OCI-LY7 (cell line): ENCODE measurements around the gene CDK2AP2. TPM values are rescaled to one million over a fixed set of nuclear protein-coding genes. Genes with fewer than 3 reads are reported as not detected.

Experiments used
- BruUV-seq: library from RNA; stranded (reverse); fragments of 400-500 nt; replicated peaks from 2 replicates; lab custom pipeline; 2021; lab: Mats Ljungman, UMichigan
- CTCF ChIA-PET: fragments of 300-600 bp; sonication (Branson Sonifier 250); formaldehyde crosslinking; loops from one replicate; lab custom pipeline; 2022; ENCODE audit warnings: antibody characterized with exemption; ENCODE audit not compliant: unreplicated experiment; lab: Charles Lee
- POLR2A ChIA-PET: fragments of 300-600 bp; sonication (Branson Sonifier 250); formaldehyde crosslinking; loops from one replicate; lab custom pipeline; 2022; ENCODE audit warnings: antibody characterized with exemption; lab: Charles Lee
- DNase-seq: peaks from one replicate; pipeline ENCODE4 v3.0.0-alpha.2; 2015; ENCODE audit warnings: low spot score
- H2AFZ ChIP-seq: fragments of 200-600 bp; sonication (generic), shearing (Covaris generic); 2 replicates; pipeline ENCODE4 v1.6.1; 2014; ENCODE audit warnings: mild to moderate bottlenecking, antibody characterized with exemption, low read length, moderate library complexity
- H3K27ac ChIP-seq: fragments of 200-600 bp; sonication (generic); 2 replicates; pipeline ENCODE4 v1.5.1; 2014; ENCODE audit warnings: mixed run types, low read depth, mild to moderate bottlenecking, moderate library complexity, low read length, inconsistent platforms; ENCODE audit not compliant: poor library complexity, severe bottlenecking
- H3K36me3 ChIP-seq: fragments of 200-600 bp; sonication (generic); 2 replicates; pipeline ENCODE4 v1.6.1; 2014; ENCODE audit warnings: mild to moderate bottlenecking, antibody characterized with exemption, low read length, moderate library complexity, mixed read lengths; ENCODE audit not compliant: insufficient read depth
- H3K4me1 ChIP-seq: fragments of 200-600 bp; sonication (generic); 2 replicates; pipeline ENCODE4 v1.5.1; 2014; ENCODE audit warnings: mild to moderate bottlenecking, low read length; ENCODE audit not compliant: insufficient read depth, poor library complexity, severe bottlenecking
- H3K4me2 ChIP-seq: fragments of 200-600 bp; sonication (generic); 2 replicates; pipeline ENCODE4 v1.6.1; 2014; ENCODE audit warnings: mild to moderate bottlenecking, low read length
- H3K4me3 ChIP-seq: fragments of 200-600 bp; sonication (generic); 2 replicates; pipeline ENCODE4 v1.5.1; 2014; ENCODE audit warnings: mild to moderate bottlenecking, low read depth, low read length; ENCODE audit not compliant: poor library complexity, severe bottlenecking
- H3K79me2 ChIP-seq: fragments of 200-600 bp; sonication (generic); 2 replicates; pipeline ENCODE4 v1.6.1; 2016; ENCODE audit warnings: low read depth, mild to moderate bottlenecking, low read length, moderate library complexity, mixed read lengths; ENCODE audit not compliant: insufficient read depth
- H3K9me2 ChIP-seq: fragments of 200-600 bp; sonication (generic); 2 replicates; pipeline ENCODE4 v1.6.1; 2016; ENCODE audit warnings: mild to moderate bottlenecking, low read length, mixed read lengths; ENCODE audit not compliant: insufficient read depth
- H3K9me3 ChIP-seq: fragments of 200-600 bp; sonication (generic); 2 replicates; pipeline ENCODE4 v1.6.1; 2014; ENCODE audit warnings: mild to moderate bottlenecking, mixed run types, low read length, mixed read lengths
- H4K20me1 ChIP-seq: fragments of 200-600 bp; sonication (generic); 2 replicates; pipeline ENCODE4 v1.6.1; 2014; ENCODE audit warnings: mild to moderate bottlenecking, antibody characterized with exemption, low read length, moderate library complexity, mixed read lengths; ENCODE audit not compliant: insufficient read depth
- EZH2phosphoT487 ChIP-seq: fragments of 200-600 bp; sonication (generic); IDR thresholded peaks from 2 replicates; pipeline ENCODE4 v1.6.1; 2018; ENCODE audit warnings: low read depth, borderline replicate concordance, mild to moderate bottlenecking, mixed run types, antibody characterized with exemption, low read length, moderate library complexity, mixed read lengths
- intact Hi-C: fragments of 100-400 bp; cut with micrococcal nuclease; formaldehyde crosslinking; loops from one replicate; pipeline ENCODE4 v1.10.0; 2022; ENCODE audit not compliant: unreplicated experiment
- total RNA-seq, 2 experiments: library from RNA; depleted of rRNA in 1 of 2; stranded (reverse); fragments of >200 nt in 1 of 2; shearing (Covaris generic) in 1 of 2; gene quantifications; 2 replicates each; pipeline ENCODE4 v1.2.3, GENCODE V29; 2014 to 2022
- TF ChIP-seq, protein P1 (sequence below): fragments of 200-600 bp; sonication (generic); conservative IDR thresholded peaks from 2 replicates; pipeline ENCODE4 v1.5.1; 2014; ENCODE audit warnings: mild to moderate bottlenecking, antibody characterized with exemption, low read length, moderate library complexity, mixed read lengths

Gene CDK2AP2
- total RNA-seq, 2 experiments from 2014 or later: 71.5 to 90.2 TPM

DNA sequence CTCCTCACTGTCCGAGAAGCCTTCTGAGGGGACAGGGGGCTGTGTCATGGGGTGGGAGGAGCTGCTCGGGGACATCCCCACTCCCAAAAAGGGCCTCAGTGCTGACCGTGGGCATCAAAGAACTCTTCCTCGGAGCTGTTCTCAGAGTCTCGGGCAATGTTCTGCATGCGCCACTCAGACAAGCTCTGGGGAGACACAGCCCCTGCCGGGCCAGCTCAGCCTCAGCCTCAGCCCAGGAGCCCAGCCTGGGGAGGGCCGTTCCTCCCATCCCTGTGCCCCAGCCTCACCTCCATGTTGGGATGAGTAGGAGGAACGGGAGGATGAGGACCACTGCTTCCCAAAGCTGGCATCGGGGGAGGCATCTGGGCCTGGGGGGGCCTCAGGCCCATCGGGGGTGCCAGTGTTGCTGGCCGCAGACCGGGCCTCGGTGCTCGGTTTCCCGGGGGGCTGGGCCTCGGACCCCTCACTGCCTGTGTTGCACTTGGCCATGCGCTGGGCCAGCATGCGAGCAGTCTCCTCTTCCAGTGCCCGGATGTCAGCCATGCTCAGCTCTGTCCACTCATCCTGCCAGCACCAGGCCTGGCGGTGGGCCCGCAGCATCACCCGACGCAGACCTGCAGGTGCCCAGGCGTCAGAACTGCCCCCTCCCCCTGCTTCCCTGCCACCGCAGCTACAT lies 8.0 kb downstream of the CDK2AP2 start:
- BruUV-seq: no TSS peak
- CTCF ChIA-PET: interaction anchor here (0.6 kb wide), 1 partner anchor 98 kb away, joined by 3 read pairs; no protein-coding TSS in a partner anchor
- Histone ChIP-seq H3K9me3 (no peaks in the 10 kb centered on the region), H3K79me2 (peaks cover 4% of the 10 kb centered on the region; the same call in 1 of the 2 replicates), H4K20me1 (no peaks in the 10 kb centered on the region), H3K27ac (no peak overlapping the region), H3K4me2 (no peak overlapping the region), H3K4me1 (peaks cover 9% of the 10 kb centered on the region), H3K4me3 (no peak overlapping the region), H3K9me2 (no peaks in the 10 kb centered on the region), H2AFZ (no peak overlapping the region), H3K36me3 (peaks cover 9% of the 10 kb centered on the region; the same call in 1 of the 2 replicates)
- no peak for DNase-seq
- intact Hi-C loops: no loop called here
- TF ChIP-seq, protein P1, sequence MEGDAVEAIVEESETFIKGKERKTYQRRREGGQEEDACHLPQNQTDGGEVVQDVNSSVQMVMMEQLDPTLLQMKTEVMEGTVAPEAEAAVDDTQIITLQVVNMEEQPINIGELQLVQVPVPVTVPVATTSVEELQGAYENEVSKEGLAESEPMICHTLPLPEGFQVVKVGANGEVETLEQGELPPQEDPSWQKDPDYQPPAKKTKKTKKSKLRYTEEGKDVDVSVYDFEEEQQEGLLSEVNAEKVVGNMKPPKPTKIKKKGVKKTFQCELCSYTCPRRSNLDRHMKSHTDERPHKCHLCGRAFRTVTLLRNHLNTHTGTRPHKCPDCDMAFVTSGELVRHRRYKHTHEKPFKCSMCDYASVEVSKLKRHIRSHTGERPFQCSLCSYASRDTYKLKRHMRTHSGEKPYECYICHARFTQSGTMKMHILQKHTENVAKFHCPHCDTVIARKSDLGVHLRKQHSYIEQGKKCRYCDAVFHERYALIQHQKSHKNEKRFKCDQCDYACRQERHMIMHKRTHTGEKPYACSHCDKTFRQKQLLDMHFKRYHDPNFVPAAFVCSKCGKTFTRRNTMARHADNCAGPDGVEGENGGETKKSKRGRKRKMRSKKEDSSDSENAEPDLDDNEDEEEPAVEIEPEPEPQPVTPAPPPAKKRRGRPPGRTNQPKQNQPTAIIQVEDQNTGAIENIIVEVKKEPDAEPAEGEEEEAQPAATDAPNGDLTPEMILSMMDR: no peak
- no peak for TF ChIP-seq EZH2phosphoT487
- POLR2A ChIA-PET: no interaction called here

DNA sequence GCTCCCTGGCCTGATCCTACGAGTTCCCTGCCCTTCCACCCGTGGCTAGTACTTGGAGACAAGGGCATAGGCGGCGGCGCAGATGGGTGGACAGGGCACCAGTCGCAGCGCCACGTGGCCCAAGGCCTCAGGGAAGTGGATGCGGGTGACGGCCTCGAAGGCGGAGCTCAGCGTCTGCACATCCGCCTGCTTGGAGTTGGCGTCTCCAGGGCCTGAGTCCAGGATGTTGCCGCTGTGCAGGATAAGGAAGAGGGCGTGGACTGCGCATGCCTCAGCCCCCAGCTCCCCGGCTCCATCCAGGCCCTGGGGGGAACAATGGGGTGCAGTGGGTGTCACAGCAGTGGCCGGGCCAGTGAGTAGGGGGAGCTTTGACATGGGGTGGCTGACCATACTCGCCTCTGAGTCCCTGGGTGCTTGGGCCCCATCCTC lies 9.4 kb downstream of the CDK2AP2 start:
- TF ChIP-seq, protein P1: no peak
- TF ChIP-seq EZH2phosphoT487: no peak
- intact Hi-C loops: no loop called here
- peaks cover 3% of the 10 kb centered on the region for H3K4me1 ChIP-seq
- H4K20me1 ChIP-seq: no peaks in the 10 kb centered on the region
- no peaks in the 10 kb centered on the region for H3K9me2 ChIP-seq
- H3K9me3 ChIP-seq: no peaks in the 10 kb centered on the region
- no peak overlapping the region for H2AFZ ChIP-seq
- no peak overlapping the region for H3K4me2 ChIP-seq
- peaks cover 14% of the 10 kb centered on the region; the same call in 1 of the 2 replicates for H3K36me3 ChIP-seq
- no TSS peak for BruUV-seq
- DNase-seq: no peak
- CTCF ChIA-PET: no interaction called here
- no peaks in the 10 kb centered on the region for H3K79me2 ChIP-seq
- POLR2A ChIA-PET: interaction anchor here (1.1 kb wide), 1 partner anchor 13 kb away, joined by 3 read pairs; no protein-coding TSS in a partner anchor
- no peak overlapping the region for H3K4me3 ChIP-seq
- H3K27ac ChIP-seq: no peak overlapping the region
